ENCODE measurements around the gene ZNF777.
"Not testable (repeated sequence)": the region's sequence is repeated elsewhere in the genome, so short reads cannot be mapped to it uniquely, and the experiment has no call there.

ZNF777 gene

DNA sequence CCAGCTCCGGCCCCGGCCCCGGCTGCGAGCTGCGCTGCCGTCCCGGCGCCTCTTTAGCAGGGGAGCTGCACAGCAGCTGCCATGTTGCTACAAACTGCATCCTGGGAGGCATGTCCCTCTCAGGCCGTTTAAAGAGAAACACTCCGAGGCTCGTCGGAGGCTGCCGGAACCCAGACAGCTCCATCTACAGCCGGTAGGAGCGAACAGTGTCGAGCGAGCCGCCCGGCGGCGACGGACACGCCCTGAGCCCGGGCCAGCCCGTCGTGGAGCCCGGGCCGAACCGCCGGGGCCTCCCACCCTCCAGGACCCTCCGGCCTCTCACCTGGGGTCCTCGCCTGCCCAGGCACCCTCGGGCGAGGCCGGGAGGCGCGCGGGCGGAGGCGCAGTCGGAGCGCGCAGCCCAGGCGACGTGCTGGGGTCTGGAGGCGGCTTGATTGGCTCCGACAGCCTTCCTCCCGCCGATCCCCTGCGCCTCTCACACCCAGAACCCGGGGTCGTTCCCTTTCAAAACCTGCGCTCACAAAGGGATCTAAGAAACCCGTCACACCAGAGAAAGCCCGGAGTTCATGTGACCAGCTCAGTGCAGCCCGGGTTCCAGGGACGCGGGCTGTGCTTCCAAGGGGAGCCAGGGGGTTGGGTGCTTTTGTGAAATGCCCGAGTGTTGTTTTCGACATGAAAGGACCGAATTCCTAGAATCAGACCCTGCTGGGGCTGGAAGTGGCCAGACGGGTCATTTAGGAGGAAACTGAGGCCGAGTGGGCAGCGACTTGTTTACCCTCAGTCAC, at the start of gene ZNF777:
TSS of gene ZNF777 (minus strand) at position 570 of the 785 bp plus-strand sequence. CDS start 5,040 bp downstream, outside the sequence.
- DNase-seq (ENCODE audit: low spot score), result peak; percentile 89

DNA sequence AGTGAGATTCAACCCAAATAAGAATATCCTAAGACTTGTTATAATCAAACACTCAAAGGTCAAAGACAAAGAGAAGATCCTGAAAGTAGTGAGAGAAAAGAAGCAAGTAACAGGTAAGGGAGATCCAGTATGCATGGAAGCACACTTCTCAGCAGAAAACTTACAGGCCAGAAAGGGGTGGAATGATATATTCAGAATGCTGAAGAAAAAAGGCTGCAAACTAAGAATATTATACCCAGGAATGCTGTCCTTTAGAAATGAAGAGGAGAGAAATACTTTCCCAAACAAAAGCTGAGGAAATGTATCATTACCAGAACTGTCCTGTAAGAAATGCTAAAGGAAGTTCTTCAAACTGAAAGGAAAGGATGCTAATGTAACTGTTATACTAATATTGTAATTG, 49.4 kb upstream of the ZNF777 start:
- DNase-seq (ENCODE audit: low spot score), result no peak

DNA sequence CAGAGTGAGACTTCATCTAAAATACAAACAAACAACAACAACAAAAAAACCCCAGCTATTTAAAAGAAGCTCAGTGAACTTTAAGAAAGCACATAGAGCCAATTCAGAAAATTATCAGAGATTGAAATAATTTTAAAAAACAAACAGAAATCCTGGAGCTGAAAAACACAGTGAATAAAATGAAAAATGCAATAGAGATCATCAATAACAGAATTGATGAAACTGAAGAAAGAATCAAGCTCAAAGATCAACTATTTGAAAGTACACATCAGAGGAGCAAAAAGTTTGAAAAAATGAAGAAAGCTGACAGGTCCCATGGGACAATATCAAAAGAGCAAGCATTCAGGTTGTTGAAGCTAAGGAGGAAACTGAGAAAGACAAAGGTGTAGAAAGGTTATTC, 48.9 kb upstream of the ZNF777 start:
- DNase-seq (ENCODE audit: low spot score), result no peak

DNA sequence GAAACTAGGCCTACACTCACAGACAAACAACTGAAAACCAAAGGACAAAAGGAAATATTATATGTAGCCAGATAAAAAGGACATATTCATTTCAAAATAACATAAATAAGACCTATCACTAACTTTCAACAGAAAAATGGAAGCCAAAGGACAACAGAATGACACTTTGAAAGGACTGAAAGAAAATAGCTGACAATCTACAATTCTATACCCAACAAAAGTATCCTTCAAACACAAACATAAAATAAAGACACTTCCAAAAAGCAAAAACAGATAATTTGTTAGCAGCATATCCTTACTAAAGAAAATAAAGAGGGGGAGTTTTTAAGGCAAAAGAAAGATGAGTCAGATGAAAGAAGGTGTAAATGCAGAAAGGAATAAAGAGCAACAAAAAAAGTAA, 44.7 kb upstream of the ZNF777 start:
- DNase-seq (ENCODE audit: low spot score), result no peak

DNA sequence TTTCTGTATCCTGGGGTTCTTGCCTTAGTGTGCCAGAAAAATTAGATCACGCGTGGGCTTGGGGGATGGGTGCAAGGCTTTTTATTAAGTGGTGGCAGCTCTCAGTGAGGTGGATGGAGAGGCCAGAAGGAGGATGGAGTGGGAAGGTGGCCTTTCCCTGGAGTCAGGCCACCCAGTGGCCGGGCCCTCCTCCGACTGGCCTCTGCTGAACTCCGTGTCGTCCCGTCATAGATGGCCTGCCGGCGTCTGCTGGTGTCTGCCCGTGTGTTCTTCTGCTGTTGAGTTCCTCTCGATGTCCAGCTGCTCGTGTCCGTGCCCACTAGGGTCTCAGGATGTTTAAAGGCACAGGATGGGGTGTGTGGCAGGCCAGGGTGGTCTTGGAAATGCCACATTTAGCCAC, 40.8 kb upstream of the ZNF777 start:
- DNase-seq (ENCODE audit: low spot score), result no peak

- DNase-seq (ENCODE audit: low spot score), result no peak
Observed at GRCh38 chr7:149500910-149501309, 40.0 kb upstream of the ZNF777 start.

GRCh38 chr7:149500201-149500600, 39.3 kb upstream of the ZNF777 start:
- DNase-seq (ENCODE audit: low spot score), result no peak

DNA sequence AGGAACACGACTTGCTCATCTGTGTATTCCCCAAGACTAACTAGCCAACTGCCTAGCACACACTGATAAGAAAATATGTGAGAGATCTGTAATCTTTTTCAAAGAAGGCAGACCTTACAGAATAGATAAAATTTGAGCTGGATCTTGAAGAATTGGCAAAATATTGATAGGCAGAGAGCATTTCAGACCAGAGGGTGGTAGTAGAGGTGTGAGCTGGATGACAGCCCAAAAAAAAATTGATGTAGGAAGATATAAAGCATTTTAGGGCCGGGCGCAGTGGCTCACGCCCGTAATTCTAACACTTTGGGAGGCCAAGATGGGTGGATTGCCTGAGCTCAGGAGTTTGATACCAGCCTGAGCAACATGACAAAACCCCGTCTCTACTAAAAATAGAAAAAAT, 37.9 kb upstream of the ZNF777 start:
- DNase-seq (ENCODE audit: low spot score), result no peak

GRCh38 chr7:149497467-149498261, 36.8 kb upstream of the ZNF777 start, which contains the start of gene ZNF746:
Gene ZNF746 (minus strand): TSS chr7:149497809. CDS start chr7:149497536, 273 bp downstream.
- DNase-seq (ENCODE audit: low spot score), result peak; percentile 92

GRCh38 chr7:149496642-149497391, 36.0 kb upstream of the ZNF777 start:
- DNase-seq (ENCODE audit: low spot score), result peak; percentile 35

DNA sequence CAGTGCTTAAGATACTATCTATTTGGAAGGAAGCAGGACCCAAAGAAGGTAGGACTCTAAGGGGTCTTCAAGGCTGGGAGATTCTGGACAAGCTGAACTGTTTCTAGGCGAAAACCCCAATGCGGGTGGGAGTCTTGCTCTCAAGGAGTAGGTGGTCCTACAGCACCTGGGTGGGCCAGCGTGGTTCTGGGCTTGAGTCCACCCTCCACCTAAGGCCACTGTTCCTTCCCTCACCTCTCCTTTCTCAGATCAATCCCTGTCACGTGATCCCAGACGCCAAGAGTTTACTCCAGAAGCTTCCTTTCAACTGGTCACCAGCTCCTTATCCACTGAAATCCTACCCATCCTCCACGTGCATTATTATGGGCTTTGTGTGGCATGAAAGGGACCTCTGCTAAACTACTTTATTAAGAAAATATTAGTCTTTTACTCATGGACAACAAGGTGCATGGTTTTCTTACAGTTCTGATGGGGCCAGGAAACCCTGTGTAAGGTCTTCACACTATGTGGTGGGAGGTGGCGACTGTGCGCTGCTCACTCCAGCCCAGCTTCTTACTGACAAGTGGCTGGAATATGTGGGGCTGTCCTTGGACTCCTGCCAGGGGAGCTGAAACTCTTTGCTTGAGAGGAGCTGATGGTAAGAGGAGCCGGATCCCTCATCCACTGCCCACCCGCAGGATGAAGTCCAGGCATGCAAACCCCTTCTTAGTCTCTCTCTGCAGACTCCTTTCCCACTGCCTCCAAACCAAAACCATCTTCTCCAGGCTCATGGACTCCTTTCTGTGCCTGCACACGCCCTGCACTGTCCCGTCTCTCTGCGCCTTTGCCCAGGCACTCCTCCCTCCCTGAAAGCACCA, 35.2 kb upstream of the ZNF777 start:
- DNase-seq (ENCODE audit: low spot score), result peak; percentile 19

- DNase-seq (ENCODE audit: low spot score), result no peak
Observed at GRCh38 chr7:149494738-149495368, 34.0 kb upstream of the ZNF777 start.

DNA sequence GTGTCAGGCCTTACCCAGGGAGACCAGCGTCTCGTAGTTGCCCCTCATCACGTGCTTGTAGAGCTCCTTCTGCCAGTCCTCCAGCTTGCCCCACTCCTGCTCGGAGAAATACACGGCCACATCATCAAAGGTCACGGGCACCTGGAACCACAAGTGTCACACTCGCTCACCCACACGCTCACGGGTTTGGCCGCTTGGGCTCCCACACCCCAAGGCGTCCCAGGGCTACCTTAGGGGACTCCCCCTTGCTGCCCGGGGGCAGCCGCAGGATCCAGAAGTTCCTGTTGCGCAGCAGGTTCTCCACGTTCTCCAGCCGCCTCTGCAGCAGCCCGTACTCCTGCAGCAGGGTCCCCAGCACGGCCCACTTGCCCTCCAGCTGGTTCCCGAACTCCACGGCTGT, 33.1 kb upstream of the ZNF777 start:
- DNase-seq (ENCODE audit: low spot score), result not testable (repeated sequence)

DNA sequence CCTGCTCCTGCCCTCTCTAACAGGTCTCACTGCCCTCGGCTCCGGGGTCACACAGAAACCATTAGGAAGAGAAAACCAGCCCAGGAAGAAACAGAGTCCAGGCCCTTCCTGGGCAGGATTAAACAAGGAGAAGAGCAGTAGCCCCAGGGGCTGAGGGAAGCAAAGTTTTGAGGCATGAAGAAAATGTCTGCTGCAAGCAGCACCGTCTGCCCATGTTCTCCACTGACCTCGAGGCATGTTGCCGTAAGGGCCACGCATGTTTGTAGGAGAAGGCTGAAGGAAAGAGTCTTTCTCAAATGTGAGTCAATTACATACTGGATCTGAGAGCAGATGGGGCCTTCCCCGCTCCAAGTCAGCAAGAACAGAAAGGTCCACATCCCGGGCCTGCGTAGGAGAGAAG, 32.5 kb upstream of the ZNF777 start:
- no peak for DNase-seq (ENCODE audit: low spot score)

DNA sequence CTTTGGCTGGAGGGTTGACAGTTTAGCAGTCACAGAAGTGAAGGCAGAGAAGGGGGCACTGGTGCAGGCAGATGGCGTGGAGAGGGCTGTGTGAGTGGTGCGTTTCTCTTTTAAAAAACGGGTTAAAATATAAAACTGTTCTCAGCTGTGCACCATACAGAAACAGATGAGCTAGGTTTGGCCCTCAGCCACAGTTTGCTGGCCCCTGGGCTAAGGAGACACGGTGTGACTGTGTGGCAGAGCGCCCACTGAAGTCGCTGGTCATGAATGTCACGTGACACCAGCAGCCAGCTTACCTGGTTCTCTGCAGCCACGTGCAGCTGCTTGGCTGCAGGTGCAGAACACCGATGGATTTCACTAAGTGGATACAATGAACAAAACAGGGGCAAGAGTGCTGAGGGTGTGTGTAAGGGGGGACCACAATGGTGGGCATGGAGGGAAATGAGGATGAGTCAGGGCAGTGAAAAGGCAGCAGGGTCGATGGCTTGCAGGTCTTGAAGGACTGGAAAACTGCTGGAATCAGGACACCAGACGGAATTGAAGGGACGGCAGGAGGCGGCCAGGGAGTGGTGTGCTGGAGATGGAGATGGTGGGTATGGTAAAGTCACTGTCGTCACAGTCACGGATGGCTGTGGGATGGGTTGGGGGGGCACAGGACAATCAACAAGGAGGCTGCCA, 29.4 kb upstream of the ZNF777 start:
- DNase-seq (ENCODE audit: low spot score), result no peak

DNA sequence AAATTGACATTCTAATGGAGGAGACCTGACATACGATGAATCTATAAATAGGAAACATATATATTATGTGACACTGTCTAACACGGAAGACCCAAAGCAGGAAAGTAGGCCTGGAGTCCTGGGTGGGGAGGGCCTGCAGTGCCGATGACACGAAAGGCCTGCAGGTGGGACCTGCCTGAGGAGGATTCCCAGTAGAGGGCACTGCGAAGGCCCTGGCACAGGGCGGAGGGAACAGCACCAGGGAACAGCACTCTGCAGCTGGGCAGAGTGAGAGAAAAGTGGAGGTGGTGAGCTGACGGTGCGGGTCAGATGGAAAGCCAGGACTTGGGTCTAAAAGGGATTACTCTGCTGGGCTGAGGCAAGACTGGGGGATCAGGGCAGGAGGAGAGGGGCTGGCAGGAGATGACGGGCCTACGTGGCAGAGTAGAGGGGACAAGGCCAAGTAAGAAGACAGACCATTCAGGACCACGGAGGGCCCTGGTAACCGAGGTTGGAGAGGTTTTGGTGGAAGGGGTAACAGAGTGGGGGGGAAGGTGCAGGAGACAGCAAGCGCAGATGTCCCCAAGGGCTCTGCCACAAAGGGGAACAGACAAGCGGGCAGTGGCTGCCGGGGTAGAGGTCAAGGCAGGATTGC, 28.6 kb upstream of the ZNF777 start:
- DNase-seq (ENCODE audit: low spot score), result no peak

- no peak for DNase-seq (ENCODE audit: low spot score)
Observed at GRCh38 chr7:149479568-149479967, 18.7 kb upstream of the ZNF777 start.

DNA sequence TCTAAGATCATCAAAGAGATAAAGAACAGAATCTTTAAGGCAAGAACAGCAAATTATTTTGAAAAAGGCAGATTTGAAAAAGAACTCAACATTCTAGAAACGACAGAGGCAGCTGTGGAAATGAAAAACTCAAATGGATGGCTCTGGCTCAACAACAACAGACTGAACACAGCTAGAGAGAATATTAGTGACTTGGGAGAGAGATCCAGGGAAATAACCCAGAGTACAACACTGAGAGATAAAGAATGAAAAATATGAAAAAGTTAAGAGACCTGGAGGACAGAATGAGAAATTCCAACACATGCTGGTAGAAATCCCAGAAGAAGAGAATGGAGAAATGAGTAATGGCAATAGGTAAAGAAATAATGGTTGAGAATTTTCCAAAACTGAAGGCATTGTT, 17.9 kb upstream of the ZNF777 start:
- no peak for DNase-seq (ENCODE audit: low spot score)

- no peak for DNase-seq (ENCODE audit: low spot score)
Observed at GRCh38 chr7:149477494-149478443, 16.9 kb upstream of the ZNF777 start.

Measured in LoVo (cell line).